Measurements from ENCODE around the gene DMRTC1B.
"Not testable (repeated sequence)": the region's sequence is repeated elsewhere in the genome, so short reads cannot be mapped to it uniquely, and the experiment has no call there.

Gene DMRTC1B

GRCh38 chrX:72776653-72777466 lies at the start of gene DMRTC1B:
TSS of gene DMRTC1B (plus strand) at chrX:72776890. CDS start at chrX:72845136, 68,246 bp downstream.
- not testable (repeated sequence) for H3K27ac ChIP-seq, H3K4me3 ChIP-seq

GRCh38 chrX:72727846-72728245 lies 48.8 kb upstream of the DMRTC1B start:
- Histone ChIP-seq H3K27ac (no peak overlapping the region), H3K4me3 (no peak overlapping the region)

GRCh38 chrX:72733636-72734035 lies 43.1 kb upstream of the DMRTC1B start:
- not testable (repeated sequence) for H3K4me3 ChIP-seq, H3K27ac ChIP-seq

- no peak overlapping the region for H3K27ac ChIP-seq
- H3K4me3 ChIP-seq: no peak overlapping the region
These were observed 41.1 kb upstream of the DMRTC1B start for GRCh38 chrX:72735561-72735960.

GRCh38 chrX:72745546-72745945 lies 31.1 kb upstream of the DMRTC1B start:
- H3K4me3 ChIP-seq: not testable (repeated sequence)

GRCh38 chrX:72748545-72748944 lies 28.1 kb upstream of the DMRTC1B start:
- not testable (repeated sequence) for H3K27ac ChIP-seq, H3K4me3 ChIP-seq

More at GRCh38 chrX:72745546-72745945, 31.1 kb upstream of the DMRTC1B start:
- not testable (repeated sequence) for H3K27ac ChIP-seq

GRCh38 chrX:72760454-72760853 lies 16.2 kb upstream of the DMRTC1B start:
- not testable (repeated sequence) for H3K27ac ChIP-seq, H3K4me3 ChIP-seq

GRCh38 chrX:72777467-72777790 lies 739 bp downstream of the DMRTC1B start:
- not testable (repeated sequence) for H3K4me3 ChIP-seq, H3K27ac ChIP-seq

GRCh38 chrX:72778146-72778545 lies 1.5 kb downstream of the DMRTC1B start:
- not testable (repeated sequence) for H3K4me3 ChIP-seq, H3K27ac ChIP-seq

GRCh38 chrX:72782560-72782959 lies 5.9 kb downstream of the DMRTC1B start, which contains the start of gene FAM236B:
TSS of gene FAM236B (minus strand) at chrX:72782660. CDS start at chrX:72782560, 100 bp downstream.
- H3K4me3 ChIP-seq, H3K27ac ChIP-seq: not testable (repeated sequence)

GRCh38 chrX:72783365-72783936 lies 6.8 kb downstream of the DMRTC1B start:
- not testable (repeated sequence) for H3K4me3 ChIP-seq, H3K27ac ChIP-seq

GRCh38 chrX:72783964-72784363 lies 7.3 kb downstream of the DMRTC1B start:
- not testable (repeated sequence) for H3K4me3 ChIP-seq, H3K27ac ChIP-seq

GRCh38 chrX:72788142-72788541 lies 11.5 kb downstream of the DMRTC1B start:
- H3K4me3 ChIP-seq, H3K27ac ChIP-seq: not testable (repeated sequence)

GRCh38 chrX:72790390-72790789 lies 13.7 kb downstream of the DMRTC1B start:
- not testable (repeated sequence) for H3K4me3 ChIP-seq, H3K27ac ChIP-seq

- not testable (repeated sequence) for H3K27ac ChIP-seq, H3K4me3 ChIP-seq
These were observed 31.4 kb downstream of the DMRTC1B start, which contains the start of gene FAM236D for GRCh38 chrX:72808110-72808509. TSS of gene FAM236D (minus strand) at chrX:72808210. CDS start at chrX:72808110, 100 bp downstream.

GRCh38 chrX:72830701-72831100 lies 54.0 kb downstream of the DMRTC1B start:
- H3K4me3 ChIP-seq, H3K27ac ChIP-seq: not testable (repeated sequence)

GRCh38 chrX:72837532-72837931 lies 60.8 kb downstream of the DMRTC1B start:
- not testable (repeated sequence) for H3K27ac ChIP-seq, H3K4me3 ChIP-seq

GRCh38 chrX:72882898-72883297 lies 106.2 kb downstream of the DMRTC1B start:
- not testable (repeated sequence) for H3K4me3 ChIP-seq, H3K27ac ChIP-seq

- H3K27ac ChIP-seq, H3K4me3 ChIP-seq: not testable (repeated sequence)
These were observed 113.0 kb downstream of the DMRTC1B start for GRCh38 chrX:72889740-72890139.
